Stimulated activated CD4-positive, alpha-beta T cell treated with anti-CD3 and anti-CD28 coated beads, Interleukin-15, amount 100 ng/mL, for 48 hours (primary cell): ENCODE results near the gene SLC15A4.
A peak's percentile ranks its signal among the peaks of the same experiment; 100 is the strongest.

Source experiments
- DNase-seq, 2 donors: peaks; one replicate each; pipeline ENCODE4 v3.0.0-alpha.2; 2020; ENCODE audit warnings: low read depth in 2 of 2

The SLC15A4 gene

DNA sequence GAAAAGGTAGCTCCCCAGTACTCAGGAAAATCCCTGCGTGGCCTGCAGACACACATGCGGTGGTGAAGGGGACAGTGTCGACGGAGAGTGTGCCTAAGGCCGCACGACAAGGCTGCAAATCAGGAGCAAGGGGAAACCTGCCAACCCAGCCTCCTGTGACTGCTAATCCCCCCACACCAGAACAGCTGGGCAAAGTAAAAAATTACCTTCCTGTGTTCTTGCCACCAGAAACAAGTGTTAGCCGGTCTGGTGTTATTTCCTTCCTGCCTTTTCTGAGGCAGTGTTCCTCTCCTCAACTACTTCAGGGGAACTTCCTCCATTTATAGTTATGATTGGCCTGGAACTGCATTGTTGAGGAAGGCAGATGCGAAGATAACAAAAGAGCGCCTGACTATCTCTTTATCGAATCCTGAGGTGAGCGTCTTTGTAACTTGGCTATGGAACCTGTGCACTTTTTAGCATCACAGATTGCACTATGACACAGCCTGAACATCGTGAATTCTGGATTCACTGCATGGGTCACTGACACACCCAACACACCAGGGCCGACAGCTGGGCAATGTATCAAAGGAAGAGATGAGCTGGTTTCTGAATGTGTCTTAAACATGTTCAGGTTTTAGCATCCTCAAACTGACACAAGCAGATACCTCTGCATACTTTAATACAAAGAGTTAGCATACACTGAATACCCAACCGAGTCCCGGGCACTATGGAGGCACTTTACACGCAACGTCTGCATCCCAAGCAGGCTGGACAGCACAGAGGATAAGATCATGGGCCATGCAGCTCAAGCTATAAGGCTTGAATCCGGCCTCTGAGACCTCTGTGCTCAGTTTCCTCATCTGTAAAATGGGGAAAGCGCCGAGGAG, 28.9 kb downstream of the SLC15A4 start:
- DNase-seq: no peak

DNA sequence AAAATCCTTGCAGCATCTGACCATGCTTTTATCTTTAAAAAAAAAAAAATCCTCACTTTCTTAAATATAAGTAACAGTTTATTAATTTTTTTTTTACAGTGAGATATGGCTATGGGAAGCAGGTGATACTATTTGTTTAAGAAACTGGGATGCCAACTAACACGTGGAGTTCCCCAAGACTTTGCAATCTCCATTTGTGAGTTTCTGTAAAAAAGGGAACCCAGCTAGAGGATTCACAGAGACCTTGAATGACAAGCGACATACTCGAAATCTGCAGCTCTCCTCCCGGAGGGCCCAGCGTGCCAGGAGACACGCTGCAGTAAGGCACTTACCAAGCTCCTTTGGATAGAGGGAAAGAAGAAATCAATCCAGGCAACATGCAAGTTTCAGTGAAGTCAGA, 30.1 kb downstream of the SLC15A4 start:
- DNase-seq: no peak

DNA sequence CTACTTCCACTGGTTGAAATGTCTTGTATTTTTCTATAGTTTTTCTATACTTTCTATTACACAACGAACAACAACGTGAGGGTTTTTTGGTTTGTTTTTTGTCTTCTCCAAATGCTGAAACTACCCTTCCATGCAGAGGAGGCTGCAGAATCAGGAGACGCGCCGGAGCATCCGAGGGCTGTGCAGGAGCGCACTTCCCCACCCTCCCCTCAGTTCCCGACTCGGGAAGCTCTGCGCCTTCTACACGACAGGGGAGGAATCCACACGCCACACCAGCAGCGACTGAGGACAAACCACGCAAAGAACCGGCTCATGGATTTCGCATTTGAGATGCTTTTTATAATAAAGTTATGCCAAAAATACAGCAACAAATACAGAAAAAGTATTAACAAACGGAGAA, 30.9 kb downstream of the SLC15A4 start:
- DNase-seq: no peak

DNA sequence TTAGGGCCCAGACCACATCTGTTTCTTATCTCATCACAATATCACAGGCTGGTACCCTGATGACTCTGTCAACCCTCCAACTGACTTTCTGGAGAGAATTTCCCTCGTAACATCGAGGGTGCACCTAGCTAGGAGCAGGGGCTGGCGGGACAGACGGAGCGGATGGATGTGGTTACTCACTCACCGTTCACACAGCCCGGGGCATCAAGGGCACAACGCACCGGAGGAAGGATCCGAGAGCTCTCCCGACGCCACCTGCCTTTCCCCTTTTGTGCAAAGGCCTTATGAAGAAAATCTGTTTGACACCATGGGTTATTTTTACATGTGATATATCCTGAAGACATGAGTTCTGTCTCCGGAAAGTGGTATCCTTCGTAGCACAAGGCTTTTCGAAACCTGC, 31.4 kb downstream of the SLC15A4 start:
- DNase-seq: no peak

DNA sequence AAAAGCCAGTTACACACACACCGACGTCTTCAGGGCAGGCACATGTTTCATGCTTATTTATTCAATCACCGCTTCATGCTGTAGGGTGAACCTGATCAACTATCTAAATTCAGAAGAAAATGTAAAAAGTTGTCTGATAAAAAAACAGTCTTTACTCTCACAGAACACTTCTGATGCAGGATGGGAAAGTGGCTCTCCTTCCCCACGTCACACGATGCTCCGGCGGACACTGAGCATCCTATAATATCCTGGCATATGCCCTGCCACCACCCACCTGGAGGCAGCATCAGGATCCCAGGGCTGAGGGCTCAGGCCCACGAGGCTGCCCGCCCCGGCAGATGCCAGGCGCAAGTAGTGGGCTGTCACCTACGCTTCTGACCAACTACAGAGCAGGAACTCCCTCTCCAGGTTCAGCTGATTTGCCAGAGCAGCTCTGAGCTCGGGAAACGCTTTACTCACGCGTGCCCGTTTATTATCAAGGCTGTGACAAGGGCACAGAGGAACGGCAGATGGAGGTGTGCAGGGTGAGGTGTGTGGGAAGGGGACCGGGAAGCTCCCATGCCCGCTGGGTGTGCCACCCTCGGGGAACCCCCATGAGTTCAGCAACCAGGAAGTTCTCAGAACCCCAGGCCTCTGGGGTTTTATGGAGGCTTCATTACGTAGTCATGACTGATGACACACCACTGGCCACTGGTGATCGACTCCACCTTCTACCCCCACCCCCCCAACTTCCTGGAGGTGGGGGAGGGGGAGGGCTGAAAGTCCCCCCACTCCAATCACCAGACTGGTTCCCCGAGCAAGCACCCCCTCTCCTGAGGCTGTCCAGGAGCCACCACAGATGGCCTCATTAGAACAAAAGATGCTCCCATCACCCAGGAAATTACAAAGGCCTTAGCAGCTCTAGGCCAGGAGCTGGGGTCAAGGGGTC, 32.1 kb downstream of the SLC15A4 start:
- DNase-seq: no peak

DNA sequence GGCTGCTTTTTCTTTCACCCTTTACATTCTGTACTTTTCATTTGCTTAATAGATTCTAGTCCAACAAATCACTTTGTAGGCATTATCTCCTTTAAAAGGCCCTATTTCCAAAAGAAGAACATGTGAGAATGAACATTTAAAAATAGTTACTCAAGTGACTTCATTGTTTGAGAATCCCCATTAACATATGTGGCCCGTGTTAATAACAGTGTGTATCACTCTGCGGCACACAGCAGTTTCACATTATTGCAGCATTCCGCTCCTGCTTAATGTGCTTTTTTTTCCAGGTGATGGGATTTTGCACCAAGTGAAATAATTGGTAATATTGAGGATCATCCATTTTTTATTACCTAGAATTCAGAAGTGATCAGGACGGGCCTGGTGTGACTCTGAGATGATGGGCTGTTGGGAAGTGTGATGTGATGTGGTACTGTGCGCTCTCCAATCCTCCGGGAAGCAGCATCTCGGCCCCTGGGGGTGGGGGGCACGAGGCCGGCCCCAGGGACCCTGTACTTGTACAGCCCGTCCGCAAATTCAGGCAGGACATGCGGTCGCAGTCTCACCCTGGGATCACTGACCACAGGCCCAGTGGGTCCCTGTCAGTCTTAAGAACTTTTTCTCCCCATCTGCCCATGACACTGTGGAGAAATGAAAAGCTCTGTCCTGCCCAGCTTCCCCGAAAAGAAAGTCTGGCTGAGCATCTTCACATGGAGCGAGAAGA, 32.9 kb downstream of the SLC15A4 start:
- no peak for DNase-seq

DNA sequence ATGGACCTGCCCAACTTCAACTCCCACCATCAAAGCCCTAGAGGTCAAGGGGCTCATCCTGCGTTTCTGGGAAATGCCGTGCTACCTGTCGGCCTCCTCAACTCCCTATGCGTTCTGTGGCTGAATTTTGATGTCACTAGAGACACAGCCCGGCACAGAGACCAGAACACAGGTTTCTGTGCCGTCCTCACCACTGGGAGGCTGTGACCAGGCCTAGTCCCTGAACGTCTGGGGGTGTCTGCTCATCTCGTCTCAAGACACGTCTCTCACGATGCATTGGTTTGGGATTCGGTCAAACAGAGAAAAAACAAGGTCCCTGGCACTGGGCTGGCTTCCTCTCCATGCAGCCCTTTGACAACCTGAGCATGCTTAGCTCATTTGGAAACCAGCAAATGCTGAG, 33.5 kb downstream of the SLC15A4 start:
- DNase-seq: no peak

DNA sequence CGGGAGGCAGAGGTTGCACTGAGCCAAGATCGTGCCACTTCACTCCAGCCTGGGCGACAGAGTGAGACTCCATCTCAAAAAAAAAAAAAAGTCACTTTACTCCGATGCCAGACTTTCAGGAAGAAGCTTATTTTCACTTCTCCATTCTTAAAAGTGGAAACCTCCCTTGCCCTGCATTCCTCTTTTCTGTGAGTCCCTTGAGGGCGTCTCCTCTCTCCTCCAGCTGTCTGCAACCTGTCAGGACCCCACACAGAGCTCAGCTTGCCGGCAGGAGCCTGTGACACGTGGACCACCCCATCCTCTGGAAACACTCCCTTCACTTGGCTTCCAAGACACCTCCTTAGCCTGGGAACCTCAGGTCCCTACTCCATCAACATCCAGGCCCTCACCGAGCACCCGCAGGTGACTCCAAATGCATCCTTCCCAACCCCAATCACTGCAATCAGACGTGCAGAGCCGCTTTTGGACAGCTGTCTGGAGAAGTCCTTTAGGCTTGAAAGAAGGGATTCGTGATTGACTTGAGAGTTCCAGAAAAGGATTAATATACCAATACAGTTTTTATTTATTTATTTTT, 34.3 kb downstream of the SLC15A4 start:
- DNase-seq: no peak

DNA sequence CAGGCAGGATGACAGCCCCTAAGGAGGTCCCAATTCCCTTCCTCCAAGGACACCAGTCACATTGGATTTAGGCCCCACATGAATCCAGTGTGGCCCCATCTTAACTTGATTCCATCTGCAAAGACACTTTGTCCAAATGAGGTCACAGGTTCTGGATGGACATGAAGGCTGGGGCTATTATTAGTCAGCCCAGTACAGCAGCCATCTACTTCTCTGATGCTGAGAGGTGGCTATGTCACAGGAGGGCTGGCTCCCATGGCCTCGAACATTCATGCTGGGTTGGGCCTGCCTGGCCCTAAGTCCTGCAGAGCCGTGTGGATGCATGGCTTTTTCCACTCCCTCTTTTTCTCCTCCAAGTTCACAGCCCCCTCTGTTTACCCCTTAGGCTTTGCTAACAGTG, 35.9 kb downstream of the SLC15A4 start:
- no peak for DNase-seq

DNA sequence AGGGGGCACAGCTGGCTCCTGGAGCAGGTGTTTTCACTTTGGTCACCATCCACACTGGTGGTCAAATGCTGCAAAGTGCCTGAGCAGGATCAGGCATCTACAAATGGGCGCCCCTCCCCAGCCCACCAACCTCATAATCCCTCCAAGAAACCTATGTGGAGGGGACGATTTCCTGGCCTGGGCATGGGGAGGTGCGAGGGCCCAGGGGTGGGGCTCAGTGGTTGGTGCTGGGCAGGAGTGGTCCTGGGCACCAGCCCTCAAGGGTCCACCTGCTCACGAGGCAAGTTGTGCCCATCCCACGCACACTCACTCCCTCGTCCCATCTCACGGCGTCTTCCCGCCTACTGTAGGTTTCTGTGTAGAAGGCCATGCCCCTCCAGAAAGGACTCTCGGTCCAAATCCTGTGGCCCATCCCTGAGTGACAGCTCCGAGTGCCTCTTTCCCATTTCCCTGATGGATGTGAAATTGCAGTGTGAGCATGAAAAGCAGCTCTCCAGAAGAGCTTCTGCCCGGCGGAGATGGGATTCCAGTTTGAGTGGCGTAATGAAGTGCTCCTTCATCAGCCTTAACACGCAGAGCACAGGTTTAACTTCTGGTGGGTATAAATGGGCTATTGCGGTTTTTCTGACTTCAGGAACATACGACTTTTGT, 36.9 kb downstream of the SLC15A4 start:
- no peak for DNase-seq

DNA sequence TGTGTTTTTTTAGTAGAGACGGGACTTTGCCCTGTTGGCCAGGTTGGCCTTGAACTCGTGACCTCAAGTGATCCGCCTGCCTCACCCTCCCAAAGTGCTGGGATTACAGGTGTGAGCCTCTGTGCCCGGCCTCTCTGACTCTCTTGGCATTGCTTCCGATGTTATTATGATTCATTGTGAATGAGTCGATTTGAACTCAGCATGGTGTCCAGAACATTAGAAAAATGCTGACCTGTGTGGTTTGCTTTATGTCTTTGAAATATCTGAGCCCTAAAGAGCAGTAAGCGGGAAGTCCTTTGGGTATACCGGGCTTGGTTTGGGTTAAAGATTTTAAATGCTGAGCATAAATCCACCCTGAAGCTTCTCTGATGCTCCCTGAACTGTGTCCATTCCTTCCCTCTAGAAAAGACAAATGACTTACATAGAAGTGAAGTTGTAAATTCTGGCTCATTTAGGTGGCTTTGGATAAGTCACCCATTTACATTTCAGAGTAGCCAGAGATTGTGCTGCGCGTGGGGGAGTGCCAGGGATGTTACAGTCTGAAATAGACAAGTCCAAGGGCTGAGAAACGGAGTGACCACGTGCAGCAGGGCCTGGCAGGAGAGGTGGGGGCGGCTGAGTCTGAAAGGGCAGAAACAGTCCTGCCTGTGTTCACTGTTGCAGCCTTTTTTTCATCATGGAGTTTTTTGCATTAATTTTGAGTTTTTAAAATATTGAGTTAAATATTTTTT, 39.6 kb downstream of the SLC15A4 start:
- no peak for DNase-seq

DNA sequence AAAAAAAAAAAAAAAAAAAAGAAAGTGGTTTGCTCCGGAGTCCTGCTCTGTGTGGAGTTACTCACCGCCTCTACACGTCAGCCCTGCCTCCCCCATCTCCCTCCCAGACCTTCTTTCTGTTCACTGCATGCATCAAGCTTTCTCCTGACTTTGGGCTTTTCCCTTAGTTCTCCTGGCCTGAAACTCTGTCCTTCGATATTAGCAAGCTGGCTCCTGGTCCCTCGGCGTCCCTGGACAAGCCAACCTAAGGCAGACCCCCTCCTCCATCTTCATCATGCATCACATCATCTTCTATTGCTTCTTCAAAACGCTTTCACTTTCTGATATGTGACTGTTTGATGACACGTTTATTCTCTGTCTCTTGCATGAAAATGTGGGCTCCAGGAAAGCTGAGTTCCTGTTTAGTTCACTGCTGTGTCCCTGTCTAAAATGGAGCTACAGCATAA, 40.6 kb downstream of the SLC15A4 start:
- peak; percentile 6 to 10 for DNase-seq

DNA sequence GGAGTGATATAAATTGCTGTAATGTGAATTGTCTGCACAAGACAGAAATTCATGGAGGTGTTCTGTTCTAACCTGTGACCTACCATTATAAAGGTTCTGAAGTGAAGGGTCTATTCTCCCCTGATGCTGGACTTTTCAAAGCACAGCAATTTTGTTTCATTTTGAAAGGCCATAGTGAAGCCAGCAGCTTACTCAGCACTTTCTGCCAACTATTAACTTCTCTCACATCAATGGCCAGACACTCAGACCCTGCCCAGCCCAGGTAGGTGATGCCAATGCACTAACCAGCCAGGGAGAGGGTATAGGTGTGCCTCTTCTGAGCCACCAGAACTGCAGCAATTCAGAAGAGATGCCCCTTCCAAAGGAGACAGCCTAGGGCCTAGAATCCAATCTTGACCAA, 43.9 kb downstream of the SLC15A4 start:
- no peak for DNase-seq

DNA sequence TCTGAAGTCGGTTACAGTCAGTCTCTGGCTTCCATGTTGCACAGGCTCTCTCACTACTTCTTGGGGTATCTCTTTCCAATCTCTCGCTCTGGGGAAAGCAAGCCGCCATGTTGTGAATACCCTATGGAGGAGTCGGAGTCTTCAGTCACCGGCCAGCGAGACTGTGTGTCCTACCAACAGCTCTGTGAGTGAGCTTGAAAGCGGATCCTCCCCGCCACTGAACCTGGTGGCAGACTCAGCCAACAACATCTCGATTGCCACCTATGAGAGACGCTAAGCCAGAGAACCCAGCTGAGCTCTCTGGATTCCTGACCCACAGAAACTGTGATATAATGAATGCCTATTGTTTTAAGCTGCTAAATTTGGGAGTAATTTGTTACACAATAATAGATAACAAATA, 51.5 kb downstream of the SLC15A4 start:
- no peak for DNase-seq

DNA sequence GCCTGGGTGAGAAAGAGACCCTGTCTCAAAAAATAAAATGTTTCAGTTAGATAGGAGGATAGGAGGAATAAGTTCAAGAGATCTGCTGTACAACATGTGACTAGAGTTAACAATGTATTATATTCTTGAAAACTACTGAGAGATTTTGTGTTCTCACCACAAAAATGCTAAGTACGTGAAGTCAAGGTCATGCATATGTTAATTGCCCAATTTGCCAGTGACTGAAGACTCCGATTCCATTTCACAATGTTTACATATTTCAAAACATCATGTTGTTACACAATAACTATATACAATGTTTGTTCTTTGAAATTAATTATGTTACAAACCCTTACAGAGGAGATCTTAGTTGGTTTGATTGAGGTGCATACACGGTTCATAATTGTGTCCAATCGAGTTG, 52.1 kb downstream of the SLC15A4 start:
- DNase-seq: no peak

DNA sequence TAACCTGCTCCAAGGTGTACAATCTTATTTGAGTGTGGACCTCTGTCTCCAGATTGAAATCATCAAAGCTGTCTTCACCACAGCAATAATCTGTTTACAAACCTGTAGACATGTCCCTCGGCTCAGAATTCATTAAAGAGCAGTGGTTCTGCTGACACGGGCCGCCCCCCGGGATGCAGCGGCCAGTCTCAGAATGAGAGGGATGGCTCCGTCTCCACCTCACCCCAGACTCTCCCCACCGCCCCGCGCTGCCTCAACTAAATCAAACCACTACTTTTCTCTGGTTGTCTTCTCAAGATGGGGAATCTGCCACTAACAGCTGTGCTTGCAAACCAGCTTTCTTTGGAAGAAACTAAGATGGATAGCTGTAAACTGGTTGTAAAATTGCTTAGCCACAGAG, 56.2 kb downstream of the SLC15A4 start:
- DNase-seq: no peak

DNA sequence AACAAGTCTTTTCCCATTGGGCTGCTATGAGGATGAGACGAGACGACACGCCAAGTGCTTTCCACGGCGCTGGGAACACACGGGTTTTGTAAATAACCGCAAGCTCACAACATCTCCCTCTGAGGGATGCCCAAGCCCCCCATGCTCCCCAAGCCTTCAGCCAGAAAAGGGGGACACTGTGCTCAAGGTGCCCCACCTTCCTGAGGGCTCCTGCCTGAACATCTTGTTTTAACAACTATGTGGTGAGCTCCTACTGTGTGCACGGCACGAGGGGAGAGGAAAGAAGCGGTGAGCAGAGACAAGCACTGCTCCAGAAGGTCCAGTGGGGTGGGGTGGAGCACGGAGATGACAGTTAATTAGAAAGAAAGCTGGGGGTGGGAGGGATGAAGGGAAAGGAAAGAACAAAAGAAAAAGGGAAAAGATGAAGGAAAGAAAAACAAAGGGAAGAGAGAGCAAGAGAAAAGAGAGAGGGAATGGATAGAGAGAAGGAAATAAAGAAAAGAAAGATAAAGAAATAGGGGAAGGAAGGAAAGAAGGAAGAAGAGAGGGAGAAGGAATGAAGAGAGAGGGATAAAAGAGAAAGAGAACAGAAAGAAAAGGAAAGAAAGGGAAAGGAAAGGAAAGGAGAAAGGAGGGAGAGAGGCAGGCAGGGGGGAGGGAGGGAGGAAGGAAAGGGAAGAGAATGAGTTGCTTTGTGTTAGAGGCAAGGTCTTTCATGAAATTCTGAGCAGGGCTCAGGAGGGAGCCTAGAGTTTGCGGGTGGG, 56.8 kb downstream of the SLC15A4 start:
- DNase-seq: no peak

DNA sequence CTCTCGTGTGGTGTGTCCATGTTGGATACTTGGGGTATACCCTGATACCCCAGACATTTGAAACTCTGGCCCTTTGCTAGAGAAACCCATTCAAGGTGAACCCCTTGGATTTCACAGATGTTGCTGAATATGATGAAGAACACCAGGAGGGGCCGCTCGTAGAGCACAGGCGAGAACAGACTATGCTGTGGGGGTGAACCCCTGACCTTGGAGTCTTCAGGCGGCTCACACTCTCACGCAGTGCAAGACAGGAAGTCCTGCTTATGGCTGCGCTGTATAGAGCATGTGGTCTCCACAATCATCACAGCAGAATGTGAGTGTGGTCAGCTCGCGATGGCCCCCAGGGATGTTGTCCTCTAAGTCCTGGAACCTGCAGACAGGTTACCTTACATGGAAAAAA, 60.4 kb downstream of the SLC15A4 start:
- DNase-seq: no peak

DNA sequence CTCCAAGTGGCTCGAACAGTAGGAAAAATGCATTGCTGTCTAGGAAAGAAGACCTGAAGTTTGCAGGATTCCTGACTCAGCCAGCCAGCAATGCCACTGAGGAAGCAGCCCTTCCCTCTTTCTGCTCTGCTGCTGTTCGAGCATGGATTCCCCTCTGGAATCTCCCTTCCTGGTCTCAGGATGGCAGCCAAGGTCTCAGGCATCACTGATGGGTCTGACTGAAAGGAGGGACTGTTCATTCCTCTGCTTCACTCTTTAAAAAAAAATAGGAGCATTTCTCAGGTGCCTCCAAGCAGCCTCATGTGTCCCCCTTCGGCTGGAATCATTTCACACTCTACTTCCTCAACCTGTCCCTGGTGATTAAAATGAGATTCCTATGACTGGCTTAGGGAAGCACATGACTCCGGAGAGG, 62.4 kb downstream of the SLC15A4 start:
- DNase-seq: no peak

DNA sequence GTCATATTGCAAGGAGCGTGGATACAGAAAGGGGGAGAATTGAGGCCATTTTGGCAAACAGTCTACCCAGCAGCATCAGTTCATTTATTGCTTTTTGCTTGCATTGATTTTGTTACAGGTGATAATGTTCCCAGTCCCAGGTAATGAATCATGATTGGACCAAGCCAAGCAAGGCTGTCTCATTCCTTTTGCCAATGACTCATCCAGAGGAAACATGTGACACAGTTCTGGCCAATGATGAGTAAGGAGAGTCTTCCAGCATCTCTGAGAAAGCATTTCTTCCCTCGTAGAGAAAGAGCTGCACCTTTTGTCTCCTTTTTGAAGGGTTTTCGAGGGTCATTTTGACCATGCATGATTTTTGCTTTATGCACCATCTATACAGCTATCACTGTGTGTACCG, 68.2 kb downstream of the SLC15A4 start:
- no peak for DNase-seq
